ENCODE measurements around the gene KHK.
A peak's percentile ranks its signal among the peaks of the same experiment; 100 is the strongest.

The KHK gene

DNA sequence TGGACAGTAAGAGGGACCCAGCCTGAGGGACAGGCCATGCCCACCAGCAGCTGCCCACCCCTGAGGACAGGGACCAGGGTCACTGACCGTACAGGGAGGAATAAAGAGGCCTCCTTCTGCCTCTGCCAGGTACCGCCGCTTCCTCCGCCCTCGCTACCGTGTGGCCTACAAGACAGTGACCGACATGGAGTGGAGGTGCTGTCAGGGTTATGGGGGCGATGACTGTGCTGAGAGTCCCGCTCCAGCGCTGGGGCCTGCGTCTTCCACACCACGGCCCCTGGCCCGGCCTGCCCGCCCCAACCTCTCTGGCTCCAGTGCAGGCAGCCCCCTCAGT is 6.0 kb upstream of the KHK start:
- no peak for DNase-seq (ENCODE audit: low read depth in 2 of 2, low spot score in 1 of 2)

DNA sequence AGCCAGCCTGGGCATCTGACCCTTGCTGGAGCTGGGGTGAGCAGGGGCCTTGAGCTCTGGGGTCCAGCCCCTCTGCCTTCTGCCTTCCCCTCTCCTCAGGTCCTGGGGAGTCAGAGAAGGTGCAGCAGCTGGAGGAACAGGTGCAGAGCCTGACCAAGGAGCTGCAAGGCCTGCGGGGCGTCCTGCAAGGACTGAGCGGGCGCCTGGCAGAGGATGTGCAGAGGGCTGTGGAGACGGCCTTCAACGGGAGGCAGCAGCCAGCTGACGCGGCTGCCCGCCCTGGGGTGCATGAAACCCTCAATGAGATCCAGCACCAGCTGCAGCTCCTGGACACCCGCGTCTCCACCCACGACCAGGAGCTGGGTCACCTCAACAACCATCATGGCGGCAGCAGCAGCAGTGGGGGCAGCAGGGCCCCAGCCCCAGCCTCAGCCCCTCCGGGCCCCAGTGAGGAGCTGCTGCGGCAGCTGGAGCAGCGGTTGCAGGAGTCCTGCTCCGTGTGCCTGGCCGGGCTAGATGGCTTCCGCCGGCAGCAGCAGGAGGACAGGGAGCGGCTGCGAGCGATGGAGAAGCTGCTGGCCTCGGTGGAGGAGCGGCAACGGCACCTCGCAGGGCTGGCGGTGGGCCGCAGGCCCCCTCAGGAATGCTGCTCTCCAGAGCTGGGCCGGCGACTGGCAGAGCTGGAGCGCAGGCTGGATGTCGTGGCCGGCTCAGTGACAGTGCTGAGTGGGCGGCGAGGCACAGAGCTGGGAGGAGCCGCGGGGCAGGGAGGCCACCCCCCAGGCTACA is 4.4 kb upstream of the KHK start:
- DNase-seq (ENCODE audit: low read depth in 2 of 2, low spot score in 1 of 2): no peak

DNA sequence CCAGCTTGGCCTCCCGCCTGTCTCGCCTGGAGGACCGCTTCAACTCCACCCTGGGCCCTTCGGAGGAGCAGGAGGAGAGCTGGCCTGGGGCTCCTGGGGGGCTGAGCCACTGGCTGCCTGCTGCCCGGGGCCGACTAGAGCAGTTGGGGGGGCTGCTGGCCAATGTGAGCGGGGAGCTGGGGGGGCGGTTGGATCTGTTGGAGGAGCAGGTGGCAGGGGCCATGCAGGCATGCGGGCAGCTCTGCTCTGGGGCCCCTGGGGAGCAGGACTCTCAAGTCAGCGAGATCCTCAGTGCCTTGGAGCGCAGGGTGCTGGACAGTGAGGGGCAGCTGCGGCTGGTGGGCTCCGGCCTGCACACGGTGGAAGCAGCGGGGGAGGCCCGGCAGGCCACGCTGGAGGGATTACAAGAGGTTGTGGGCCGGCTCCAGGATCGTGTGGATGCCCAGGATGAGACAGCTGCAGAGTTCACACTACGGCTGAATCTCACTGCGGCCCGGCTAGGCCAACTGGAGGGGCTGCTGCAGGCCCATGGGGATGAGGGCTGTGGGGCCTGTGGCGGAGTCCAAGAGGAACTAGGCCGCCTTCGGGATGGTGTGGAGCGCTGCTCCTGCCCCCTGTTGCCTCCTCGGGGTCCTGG is 3.7 kb upstream of the KHK start:
- DNase-seq (ENCODE audit: low read depth in 2 of 2, low spot score in 1 of 2): no peak

DNA sequence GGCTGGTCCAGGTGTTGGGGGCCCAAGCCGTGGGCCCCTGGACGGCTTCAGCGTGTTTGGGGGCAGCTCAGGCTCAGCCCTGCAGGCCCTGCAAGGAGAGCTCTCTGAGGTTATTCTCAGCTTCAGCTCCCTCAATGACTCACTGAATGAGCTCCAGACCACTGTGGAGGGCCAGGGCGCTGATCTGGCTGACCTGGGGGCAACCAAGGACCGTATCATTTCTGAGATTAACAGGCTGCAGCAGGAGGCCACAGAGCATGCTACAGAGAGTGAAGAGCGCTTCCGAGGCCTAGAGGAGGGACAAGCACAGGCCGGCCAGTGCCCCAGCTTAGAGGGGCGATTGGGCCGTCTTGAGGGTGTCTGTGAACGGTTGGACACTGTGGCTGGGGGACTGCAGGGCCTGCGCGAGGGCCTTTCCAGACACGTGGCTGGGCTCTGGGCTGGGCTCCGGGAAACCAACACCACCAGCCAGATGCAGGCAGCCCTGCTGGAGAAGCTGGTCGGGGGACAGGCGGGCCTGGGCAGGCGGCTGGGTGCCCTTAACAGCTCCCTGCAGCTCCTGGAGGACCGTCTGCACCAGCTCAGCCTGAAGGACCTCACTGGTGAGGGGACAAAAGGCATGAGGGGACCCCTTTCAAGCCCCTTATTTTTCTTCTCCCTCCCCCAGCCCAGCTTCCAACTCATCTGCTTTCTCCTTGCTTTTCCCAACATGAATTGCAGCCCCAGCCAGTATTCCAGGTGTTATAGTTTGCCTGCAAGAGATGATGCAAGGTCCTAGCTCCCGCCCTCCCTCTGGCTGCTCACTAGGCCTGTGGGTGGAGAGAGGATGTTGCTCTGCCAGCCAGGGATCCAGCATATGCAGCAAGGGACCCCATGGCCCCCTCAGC is 2.9 kb upstream of the KHK start:
- no peak for DNase-seq (ENCODE audit: low read depth in 2 of 2, low spot score in 1 of 2)

DNA sequence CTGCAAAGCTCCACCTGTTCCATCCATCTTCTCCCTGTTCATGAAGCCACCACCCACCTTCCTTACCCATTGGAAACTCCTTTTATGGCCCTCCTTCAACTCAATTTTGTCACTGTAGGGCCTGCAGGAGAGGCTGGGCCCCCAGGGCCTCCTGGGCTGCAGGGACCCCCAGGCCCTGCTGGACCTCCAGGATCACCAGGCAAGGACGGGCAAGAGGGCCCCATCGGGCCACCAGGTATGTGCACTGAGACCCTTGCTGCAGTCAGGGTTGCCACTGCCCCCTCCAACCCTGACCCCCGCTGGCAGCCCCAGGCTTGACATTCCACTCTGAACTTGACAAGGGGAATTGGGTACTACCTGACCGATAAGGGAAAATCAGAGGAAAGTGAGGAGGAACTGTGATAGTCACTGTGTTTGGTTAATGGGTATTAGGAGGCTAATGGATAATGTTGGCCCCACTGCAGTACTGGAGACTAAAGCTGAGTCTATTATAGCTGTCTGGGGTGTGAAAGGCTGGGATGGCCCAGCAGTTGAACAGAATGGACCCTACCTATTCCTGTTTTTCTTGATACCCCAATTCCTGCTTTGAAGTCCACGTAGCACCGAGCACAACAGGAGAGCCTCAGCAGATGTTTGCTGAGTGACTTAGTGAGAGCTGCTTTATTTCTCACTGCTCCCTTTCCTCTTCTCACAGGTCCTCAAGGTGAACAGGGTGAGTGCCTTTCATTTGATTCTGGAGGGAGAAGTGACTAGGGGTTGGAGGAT is 2.1 kb upstream of the KHK start:
- DNase-seq (ENCODE audit: low read depth in 2 of 2, low spot score in 1 of 2): no peak

DNA sequence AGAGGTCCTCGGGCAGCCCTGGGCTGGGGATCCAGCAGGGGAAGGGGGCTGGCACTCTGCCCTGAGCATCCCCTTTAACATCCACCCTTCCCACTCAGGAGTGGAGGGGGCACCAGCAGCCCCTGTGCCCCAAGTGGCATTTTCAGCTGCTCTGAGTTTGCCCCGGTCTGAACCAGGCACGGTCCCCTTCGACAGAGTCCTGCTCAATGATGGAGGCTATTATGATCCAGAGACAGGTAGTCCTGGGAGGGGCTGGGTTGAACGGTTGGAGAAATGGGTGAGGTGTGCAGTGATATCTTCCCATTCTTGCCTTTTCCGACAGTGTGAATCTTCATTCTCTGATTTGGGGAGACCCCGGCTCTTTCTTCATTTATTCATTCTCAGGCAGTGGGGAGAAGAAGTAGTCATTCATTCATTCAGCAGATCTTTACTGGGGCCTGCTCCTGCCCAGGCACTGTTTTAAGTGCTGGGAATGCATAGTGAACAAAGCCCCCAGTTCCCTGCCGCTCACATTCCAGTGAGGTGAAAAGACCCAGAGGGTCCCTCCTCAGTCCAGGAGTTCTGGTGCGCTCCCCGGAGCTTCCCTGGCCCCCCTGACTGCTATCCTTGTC is 1.4 kb upstream of the KHK start:
- DNase-seq (ENCODE audit: low read depth in 2 of 2, low spot score in 1 of 2): no peak

DNA sequence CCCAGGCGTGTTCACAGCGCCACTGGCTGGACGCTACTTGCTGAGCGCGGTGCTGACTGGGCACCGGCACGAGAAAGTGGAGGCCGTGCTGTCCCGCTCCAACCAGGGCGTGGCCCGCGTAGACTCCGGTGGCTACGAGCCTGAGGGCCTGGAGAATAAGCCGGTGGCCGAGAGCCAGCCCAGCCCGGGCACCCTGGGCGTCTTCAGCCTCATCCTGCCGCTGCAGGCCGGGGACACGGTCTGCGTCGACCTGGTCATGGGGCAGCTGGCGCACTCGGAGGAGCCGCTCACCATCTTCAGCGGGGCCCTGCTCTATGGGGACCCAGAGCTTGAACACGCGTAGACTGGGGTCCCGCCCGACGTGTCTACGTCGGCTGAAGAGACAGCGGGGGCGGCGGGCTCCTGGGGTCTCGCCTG is 891 bp upstream of the KHK start:
- DNase-seq (ENCODE audit: low read depth in 2 of 2, low spot score in 1 of 2): no peak

DNA sequence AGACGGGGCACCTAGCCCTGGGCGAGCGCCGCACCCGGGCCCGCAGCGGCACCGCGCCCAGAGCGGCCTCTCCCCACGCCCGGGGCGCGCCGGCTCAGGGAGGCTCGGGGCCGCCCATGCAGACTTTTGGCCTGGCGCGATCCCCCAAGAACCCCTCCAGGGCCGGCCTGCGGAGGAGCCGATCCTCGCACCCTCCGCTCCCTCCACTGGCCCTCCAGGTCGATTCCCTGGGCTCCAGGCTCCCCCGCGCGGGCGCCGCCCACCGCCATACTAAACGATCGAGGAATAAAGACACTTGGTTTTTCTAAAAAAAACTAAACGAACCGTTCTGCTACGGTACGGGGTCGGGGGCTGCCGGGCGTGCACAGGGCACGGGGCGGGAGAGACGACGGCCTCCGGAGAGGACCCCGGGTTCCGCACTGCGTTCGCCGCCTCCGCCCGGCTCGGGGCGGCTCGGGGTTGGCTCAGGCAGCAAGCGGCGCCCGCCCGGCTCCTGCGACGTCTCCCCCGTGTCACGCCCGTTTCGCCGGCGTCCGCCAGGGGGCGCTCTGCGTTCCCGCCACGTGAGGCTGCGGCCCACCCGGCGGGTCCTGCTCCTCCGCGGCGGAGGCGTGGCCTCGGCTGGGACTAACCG is 365 bp upstream of the KHK start:
- DNase-seq (ENCODE audit: low read depth in 2 of 2, low spot score in 1 of 2): peak; percentile 93 to 97

DNA sequence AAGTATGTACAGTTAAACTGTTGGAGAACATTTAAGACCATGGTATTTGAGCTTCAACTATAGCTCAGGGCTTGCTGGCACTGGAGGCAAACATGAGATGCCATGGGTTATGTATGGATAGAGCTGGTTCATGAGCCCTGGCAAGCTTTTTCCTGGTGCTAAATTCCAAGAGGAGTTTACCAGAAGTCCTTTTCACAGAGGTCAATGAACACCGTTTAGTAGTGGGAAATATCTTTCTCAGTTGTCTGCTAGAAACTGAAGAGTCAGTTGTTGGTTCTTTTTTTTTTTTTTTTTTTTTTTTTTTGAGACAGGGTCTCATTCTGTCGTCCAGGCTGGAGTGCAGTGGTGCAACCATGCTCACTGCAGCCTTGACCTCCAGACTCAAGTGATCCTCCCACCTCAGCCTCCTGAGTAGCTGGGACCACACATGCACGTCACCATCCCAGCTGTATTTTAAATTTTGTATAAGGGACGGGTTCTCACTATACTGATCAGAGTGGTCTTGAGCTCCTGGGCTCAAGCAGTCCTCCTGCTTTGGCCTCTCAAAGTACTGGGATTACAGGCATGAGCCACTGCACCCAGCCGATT is 1.3 kb downstream of the KHK start:
- no peak for DNase-seq (ENCODE audit: low read depth in 2 of 2, low spot score in 1 of 2)

DNA sequence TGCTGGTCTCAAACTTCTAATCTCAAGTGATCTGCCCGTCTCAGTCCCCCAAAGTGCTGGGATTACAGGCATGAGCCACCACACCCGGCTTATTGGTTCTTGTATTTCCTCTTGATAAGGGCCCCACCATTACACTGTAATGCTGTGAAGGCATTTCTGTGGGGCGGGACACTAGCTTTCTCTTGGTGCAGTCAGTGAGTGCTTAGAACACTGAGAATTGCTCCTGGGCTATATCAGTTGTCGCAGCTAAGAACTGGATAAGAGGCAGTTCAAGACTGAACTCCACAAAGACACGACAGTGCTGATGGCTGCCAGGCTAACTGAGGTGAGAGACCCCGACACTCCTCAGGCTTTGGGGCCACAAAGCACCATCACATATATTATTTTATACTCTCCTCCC is 2.1 kb downstream of the KHK start:
- no peak for DNase-seq (ENCODE audit: low read depth in 2 of 2, low spot score in 1 of 2)

DNA sequence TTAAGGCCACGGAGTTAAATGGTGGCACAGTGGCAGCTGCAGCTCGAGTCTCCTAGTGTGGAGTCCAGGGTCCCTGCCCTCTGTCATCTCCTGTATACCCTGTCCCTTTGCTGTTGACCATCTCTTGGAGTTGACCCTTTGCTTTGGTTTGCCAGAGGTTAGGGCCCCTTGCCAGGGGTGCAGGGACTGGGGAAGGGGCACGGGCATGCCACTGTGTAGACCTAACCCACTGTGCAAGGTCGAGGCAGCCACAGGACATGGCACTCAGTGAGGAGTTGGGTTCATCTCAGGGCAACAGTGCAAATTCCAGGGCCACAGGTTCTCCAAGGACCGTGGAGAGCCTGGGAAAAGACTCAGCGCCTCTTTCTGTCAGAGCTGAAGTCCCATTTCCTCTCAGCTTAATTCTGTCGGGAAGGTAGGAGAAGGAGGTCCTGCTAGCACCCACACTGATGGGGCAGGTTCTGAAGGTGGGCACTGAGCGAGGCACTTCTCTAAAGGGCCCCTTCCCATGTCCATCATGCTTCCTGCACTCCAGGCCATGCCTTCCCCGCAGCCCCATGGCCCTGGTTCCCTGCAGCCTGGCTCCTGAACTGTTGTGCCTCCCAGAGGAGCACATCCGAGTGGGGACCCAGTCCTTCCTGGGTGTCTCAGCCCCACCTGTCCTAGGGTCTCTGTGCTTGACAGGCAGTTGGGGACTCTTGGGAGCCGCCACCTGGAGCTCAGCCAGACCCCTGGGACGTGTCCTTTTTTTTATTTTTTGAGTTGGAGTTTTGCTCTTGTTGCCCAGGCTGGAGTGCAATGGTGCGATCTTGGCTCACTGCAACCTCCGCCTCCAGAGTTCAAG is 2.8 kb downstream of the KHK start:
- no peak for DNase-seq (ENCODE audit: low read depth in 2 of 2, low spot score in 1 of 2)

DNA sequence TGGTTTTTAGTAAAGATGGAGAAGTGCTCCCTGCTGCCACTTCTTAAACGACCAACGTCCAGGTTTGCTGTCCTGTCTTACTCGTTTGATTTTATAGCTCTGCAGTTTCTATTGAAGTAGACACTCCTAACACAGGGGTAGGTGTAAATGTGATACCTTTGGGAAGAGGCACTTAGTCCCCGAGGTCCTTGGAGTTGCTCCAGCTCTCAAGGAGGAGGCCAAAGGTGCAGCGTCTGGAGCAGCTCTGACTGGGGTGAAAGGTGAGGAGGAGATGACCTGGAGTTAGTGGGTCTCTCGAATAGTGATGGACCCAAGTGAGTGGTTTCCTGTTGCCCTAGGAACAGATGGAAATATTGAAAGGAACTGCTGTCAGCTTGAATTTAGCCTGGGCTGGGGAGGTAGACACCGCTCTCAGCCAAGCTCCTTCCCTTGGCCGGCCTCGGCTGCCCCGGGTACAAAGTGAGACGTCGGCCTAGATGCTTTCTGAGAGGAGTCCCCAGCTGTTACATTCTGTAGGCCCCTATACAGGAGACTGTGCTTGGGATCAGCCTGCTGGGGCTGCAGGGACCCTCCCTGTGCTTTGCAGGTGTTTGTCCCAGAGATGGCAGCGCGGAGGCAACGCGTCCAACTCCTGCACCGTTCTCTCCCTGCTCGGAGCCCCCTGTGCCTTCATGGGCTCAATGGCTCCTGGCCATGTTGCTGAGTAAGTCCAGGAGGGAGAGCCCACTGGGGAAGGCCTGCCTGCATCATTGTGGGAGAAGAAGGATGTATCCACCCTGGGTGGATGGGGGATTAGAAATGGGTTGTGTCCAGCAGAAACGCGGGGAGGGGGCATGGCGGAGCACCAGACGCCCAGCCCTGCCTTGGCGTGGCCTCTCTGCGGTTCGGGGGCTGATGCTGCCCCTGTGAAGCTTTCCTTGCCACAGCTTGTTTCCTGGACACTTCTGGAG is 5.4 kb downstream of the KHK start:
- no peak for DNase-seq (ENCODE audit: low read depth in 2 of 2, low spot score in 1 of 2)

DNA sequence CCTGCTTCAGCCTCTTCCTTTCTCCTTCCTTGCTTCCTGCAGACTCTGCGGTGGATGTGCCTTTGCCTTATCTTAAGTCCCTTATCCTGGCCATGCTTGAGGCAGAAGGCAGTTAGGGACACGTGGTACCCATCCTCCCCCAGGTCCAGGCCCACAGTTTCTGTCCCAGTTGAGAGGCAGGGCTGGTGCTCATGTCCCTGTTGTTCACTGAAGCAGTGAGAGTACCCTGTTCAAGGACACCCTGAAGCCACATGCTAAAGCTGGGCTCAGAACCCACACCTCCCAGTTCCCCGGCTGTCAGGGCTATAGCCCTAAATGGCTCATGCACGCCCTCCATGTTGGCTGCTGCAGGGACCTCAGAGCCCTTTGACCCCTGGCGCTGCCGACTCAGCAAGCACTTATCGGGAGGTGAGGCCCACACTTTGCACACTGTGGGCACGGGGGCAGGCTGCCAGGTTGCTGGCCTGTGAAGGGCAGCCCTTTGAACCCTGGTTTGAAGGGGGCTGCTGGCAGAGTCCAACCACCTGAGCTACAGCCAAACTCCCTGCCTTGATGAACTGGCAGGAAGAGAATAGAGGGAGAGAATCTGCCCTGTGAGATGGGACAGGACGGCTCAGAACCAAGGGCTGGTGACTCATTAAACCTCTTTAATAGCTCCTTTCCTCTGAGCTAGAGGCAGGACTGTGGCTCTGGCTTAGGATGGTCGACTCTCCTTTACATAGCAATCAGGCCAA is 6.3 kb downstream of the KHK start:
- DNase-seq (ENCODE audit: low read depth in 2 of 2, low spot score in 1 of 2): no peak

DNA sequence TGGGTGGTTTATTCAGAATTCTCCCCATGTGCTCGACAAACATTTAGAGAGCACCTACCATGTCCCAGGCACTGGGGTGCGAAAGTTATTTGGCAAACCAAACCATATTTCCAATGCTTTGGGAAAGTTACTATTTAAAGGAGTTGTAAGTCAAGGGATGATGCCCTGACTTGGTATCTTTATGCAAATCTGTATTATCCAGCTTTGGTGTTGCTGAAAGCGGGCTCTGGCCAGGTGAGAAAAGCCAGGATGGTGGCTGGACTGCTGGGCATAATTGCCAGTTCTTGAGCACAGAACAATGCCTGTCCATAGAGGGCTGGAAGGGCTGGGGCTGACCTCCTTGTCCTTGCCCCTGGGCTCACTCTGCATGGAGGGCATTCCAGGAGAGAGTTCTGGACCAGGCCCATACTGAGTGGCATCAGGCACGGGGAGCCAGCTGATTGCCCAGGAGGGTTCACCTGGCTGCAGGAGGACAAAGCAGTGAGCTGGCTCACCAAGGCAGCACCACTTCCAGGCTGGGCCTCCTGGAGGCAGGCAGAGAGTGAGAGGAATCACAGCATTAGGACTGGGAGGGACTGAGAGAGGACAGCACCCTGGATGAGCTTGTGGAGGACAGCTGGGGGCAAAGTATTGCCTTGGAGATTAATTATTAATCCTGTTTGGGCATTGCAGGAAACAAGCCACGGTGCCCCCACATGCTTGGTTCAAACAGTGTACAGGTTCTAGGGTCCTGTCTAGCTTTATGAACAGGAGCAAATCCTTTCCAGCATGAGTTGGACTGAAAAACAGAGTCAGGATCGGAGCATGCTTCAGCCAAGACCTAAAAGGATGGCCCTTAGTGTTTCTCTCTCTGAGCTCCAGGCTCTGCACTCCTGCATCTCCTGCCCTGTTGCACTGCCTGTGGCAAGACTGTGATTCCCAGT is 7.1 kb downstream of the KHK start:
- no peak for DNase-seq (ENCODE audit: low read depth in 2 of 2, low spot score in 1 of 2)

DNA sequence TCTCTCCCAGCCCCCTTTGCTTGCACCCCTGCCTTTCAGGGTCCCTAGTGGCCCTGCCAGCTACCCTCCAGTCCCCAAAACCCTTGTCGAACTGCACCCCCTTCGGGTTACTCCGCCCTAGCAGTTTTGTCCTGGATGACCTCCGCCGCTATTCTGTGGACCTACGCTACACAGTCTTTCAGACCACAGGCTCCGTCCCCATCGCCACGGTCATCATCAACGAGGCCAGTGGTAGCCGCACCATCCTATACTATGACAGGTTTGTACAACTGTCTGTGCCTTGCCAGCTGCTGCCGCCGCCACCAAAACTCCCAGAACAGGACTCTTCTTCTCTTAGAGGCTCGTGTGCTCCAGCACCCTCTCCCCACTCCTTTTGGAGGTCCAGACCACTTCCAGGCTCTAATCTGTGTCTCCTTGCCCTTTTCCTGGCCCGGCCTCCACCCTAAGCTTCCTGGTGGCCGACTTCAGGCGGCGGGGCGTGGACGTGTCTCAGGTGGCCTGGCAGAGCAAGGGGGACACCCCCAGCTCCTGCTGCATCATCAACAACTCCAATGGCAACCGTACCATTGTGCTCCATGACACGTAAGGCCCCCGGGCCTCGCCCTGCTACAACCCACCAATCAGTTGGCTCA is 7.9 kb downstream of the KHK start:
- DNase-seq (ENCODE audit: low read depth in 2 of 2, low spot score in 1 of 2): no peak

DNA sequence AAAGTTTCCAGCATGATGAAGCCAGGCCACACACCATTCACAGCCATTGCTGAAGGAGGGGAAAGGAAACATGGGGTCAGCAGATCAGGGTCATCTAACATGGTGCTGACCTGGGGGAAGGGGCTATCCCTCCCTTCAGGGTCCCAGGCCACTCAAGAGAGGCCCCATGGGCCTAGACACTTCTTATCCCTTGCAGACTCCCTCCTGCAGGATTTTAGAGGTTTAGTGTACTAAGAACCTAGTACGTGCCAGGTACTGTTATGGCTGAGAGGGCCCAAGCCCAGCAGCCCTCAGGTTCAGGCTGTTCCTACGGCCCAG is 8.8 kb downstream of the KHK start:
- no peak for DNase-seq (ENCODE audit: low read depth in 2 of 2, low spot score in 1 of 2)
